Measurements from ENCODE around the gene GSTP1. TPM values are rescaled to one million over a fixed set of nuclear protein-coding genes. Genes with fewer than 3 reads are reported as not detected.

The GSTP1 gene
- total RNA-seq, 1 donor from 2014 or later: 696 TPM

DNA sequence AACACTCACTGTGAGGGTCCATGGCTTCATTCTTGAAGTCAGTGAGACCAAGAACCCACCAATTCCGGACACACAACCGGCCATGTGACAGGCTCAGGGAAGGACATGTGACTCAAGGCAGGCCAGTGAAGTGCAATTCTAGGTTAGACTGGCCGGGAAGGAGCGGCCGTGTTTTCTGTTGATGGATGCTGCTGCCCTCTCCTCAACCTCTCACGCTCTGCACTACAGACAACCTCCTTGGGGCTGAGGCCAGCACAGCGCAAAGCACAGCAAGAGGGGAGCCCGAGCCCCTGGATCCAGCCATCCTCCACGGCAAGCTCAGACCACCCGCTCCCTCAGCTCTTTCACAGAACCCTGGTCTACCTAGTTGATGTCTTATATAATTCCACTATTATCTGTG lies 43.4 kb downstream of the GSTP1 start:
- peaks cover 6% of the 10 kb centered on the region for H3K36me3 Mint-ChIP-seq (ENCODE audit: low read depth, unreplicated experiment)
- no peak for DNase-seq (ENCODE audit: low spot score)
- H3K27me3 Mint-ChIP-seq (ENCODE audit: unreplicated experiment): peaks cover 17% of the 10 kb centered on the region
- no peaks in the 10 kb centered on the region for H3K9me3 Mint-ChIP-seq (ENCODE audit: unreplicated experiment)
- H3K27ac Mint-ChIP-seq (ENCODE audit: unreplicated experiment): no peak overlapping the region
- TF ChIP-seq, protein P1, sequence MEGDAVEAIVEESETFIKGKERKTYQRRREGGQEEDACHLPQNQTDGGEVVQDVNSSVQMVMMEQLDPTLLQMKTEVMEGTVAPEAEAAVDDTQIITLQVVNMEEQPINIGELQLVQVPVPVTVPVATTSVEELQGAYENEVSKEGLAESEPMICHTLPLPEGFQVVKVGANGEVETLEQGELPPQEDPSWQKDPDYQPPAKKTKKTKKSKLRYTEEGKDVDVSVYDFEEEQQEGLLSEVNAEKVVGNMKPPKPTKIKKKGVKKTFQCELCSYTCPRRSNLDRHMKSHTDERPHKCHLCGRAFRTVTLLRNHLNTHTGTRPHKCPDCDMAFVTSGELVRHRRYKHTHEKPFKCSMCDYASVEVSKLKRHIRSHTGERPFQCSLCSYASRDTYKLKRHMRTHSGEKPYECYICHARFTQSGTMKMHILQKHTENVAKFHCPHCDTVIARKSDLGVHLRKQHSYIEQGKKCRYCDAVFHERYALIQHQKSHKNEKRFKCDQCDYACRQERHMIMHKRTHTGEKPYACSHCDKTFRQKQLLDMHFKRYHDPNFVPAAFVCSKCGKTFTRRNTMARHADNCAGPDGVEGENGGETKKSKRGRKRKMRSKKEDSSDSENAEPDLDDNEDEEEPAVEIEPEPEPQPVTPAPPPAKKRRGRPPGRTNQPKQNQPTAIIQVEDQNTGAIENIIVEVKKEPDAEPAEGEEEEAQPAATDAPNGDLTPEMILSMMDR (IDR thresholded peaks at IDR 0.05; ENCODE audit: unreplicated experiment): no peak
- peaks cover 1% of the 10 kb centered on the region for H3K4me1 Mint-ChIP-seq (ENCODE audit: unreplicated experiment)
- H3K4me3 Mint-ChIP-seq (ENCODE audit: unreplicated experiment): peak overlapping the region; percentile 76

GRCh38 chr11:67627441-67627811 lies 43.8 kb downstream of the GSTP1 start:
- Mint-ChIP-seq H3K4me1 (ENCODE audit: unreplicated experiment) (no peaks in the 10 kb centered on the region), H3K27me3 (ENCODE audit: unreplicated experiment) (peaks cover 19% of the 10 kb centered on the region), H3K4me3 (ENCODE audit: unreplicated experiment) (no peak overlapping the region), H3K36me3 (ENCODE audit: low read depth, unreplicated experiment) (peaks cover 6% of the 10 kb centered on the region), H3K9me3 (ENCODE audit: unreplicated experiment) (no peaks in the 10 kb centered on the region), H3K27ac (ENCODE audit: unreplicated experiment) (no peak overlapping the region)
- no peak for DNase-seq (ENCODE audit: low spot score)
- TF ChIP-seq, protein P1 (IDR thresholded peaks at IDR 0.05; ENCODE audit: unreplicated experiment): no peak

DNA sequence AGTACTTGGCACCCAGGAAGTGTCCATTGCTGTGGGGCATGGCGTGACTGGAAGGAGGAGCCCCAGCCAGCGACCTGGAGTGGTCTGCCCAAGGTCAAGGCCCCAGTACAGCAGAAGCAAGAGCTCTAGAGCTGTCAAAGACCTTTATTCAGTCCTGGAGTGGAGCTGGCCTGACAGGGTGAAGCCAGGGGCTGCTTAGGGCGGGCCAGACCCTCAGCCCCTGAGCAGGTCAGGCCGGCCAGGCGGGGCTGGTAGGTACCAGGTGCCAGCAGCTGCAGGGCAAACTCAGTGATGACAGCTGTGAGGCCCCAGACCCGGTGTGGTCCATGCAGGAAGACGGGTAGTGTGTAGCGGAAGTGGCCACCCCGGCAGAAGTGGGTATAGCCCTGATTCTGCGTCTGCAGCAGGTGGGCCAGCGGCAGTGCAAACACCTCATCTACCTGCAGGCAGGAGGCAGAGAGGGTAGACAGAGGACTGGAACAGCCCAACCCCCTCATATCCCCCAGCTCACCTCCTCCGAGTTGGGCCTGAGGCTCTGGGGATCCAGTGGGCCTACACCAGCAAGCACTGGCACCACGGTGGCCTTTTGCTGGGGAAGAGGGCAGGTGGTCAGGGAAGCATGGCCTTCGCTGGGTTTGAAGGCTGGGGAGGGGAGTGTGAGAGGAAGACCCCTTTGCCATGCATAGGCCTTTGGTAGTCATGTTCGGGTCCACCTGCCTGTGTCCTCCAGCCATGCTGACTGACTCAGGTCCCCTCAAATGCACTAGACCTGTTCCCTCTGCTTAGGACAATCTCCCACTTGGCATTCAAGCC lies 44.4 kb downstream of the GSTP1 start:
- DNase-seq (ENCODE audit: low spot score): no peak
- TF ChIP-seq, protein P1 (IDR thresholded peaks at IDR 0.05; ENCODE audit: unreplicated experiment): no peak
- Mint-ChIP-seq H3K4me1 (ENCODE audit: unreplicated experiment) (no peaks in the 10 kb centered on the region), H3K36me3 (ENCODE audit: low read depth, unreplicated experiment) (peaks cover 6% of the 10 kb centered on the region), H3K27me3 (ENCODE audit: unreplicated experiment) (peaks cover 19% of the 10 kb centered on the region), H3K9me3 (ENCODE audit: unreplicated experiment) (no peaks in the 10 kb centered on the region), H3K4me3 (ENCODE audit: unreplicated experiment) (no peak overlapping the region), H3K27ac (ENCODE audit: unreplicated experiment) (no peak overlapping the region)

DNA sequence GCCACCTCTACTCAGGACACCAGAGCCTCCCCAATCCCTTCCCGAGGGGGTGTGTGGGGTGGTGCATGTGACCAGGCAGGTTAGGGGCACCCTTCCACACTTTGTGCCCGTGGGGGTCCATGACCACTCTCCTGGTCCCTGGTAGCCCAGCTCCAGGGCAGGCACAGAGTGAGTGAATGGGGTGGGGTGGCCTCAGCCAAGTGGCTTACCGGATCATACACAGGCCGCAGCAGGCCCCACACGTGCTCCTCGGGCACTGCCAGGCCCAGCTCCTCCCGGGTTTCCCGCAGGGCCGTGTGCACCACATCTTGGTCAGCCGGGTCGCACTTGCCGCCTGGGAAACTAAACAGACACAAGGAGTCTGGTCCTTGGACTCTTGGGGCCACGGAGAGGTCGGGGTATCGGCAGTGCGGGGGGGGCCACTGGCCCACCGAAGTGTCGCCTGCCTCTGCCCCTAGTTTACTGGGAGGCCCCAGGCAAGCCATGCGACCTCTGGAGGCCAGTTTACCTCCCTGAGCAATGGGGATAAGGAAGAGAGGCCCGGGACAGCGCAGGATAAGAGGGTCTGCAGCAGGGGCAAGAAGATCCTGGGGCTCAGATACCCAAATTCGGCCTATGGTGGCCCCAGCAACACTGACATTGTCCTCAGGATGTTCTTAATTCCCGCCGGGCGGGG lies 45.2 kb downstream of the GSTP1 start:
- H3K9me3 Mint-ChIP-seq (ENCODE audit: unreplicated experiment): no peaks in the 10 kb centered on the region
- peaks cover 22% of the 10 kb centered on the region for H3K27me3 Mint-ChIP-seq (ENCODE audit: unreplicated experiment)
- TF ChIP-seq, protein P1 (IDR thresholded peaks at IDR 0.05; ENCODE audit: unreplicated experiment): no peak
- peak overlapping the region; percentile 65 for H3K4me3 Mint-ChIP-seq (ENCODE audit: unreplicated experiment)
- H3K36me3 Mint-ChIP-seq (ENCODE audit: low read depth, unreplicated experiment): peaks cover 6% of the 10 kb centered on the region
- no peak overlapping the region for H3K27ac Mint-ChIP-seq (ENCODE audit: unreplicated experiment)
- no peak for DNase-seq (ENCODE audit: low spot score)
- no peaks in the 10 kb centered on the region for H3K4me1 Mint-ChIP-seq (ENCODE audit: unreplicated experiment)

All from endothelial cell (in vitro differentiated cells).